ENCODE results near the gene TDRD15. TPM values are rescaled to one million over a fixed set of nuclear protein-coding genes. Genes with fewer than 3 reads are reported as not detected.
"Not testable (repeated sequence)": the region's sequence is repeated elsewhere in the genome, so short reads cannot be mapped to it uniquely, and the experiment has no call there.

TDRD15 gene
- total and polyA plus RNA-seq, 2 experiments from 2014 or later: not detected

- H3K4me1 ChIP-seq (ENCODE audit: low read depth): peaks cover 4% of the 10 kb centered on the region
- no peak for DNase-seq (ENCODE audit: low read depth in 1 of 2, low spot score in 1 of 2)
- H3K4me3 ChIP-seq: no peak overlapping the region
- H3K36me3 ChIP-seq: no peaks in the 10 kb centered on the region
- H3K27ac ChIP-seq: no peak overlapping the region
- no peaks in the 10 kb centered on the region for H3K9me3 ChIP-seq (ENCODE audit: low read depth)
- no peak for TF ChIP-seq CTCF (IDR thresholded peaks at IDR 0.05; ENCODE audit: low read depth, low read length)
- no peaks in the 10 kb centered on the region for H3K27me3 ChIP-seq
These were observed 24.4 kb upstream of the TDRD15 start for GRCh38 chr2:21099281-21099907.

GRCh38 chr2:21101514-21102155, 22.1 kb upstream of the TDRD15 start:
- not testable (repeated sequence) for H3K27ac ChIP-seq; H3K4me3 ChIP-seq; H3K36me3 ChIP-seq; H3K27me3 ChIP-seq; H3K4me1 ChIP-seq (ENCODE audit: low read depth); DNase-seq (ENCODE audit: low read depth in 1 of 2, low spot score in 1 of 2); H3K9me3 ChIP-seq (ENCODE audit: low read depth)

GRCh38 chr2:21102356-21102755, 21.4 kb upstream of the TDRD15 start:
- Histone ChIP-seq H3K27me3 (no peaks in the 10 kb centered on the region), H3K36me3 (no peaks in the 10 kb centered on the region)
- no peak for TF ChIP-seq CTCF (IDR thresholded peaks at IDR 0.05; ENCODE audit: low read depth, low read length)

GRCh38 chr2:21103274-21103891, 20.4 kb upstream of the TDRD15 start:
- no peak for DNase-seq (ENCODE audit: low read depth in 1 of 2, low spot score in 1 of 2)
- Histone ChIP-seq H3K27ac (no peak overlapping the region), H3K4me1 (ENCODE audit: low read depth) (no peaks in the 10 kb centered on the region), H3K27me3 (no peaks in the 10 kb centered on the region), H3K36me3 (no peaks in the 10 kb centered on the region), H3K4me3 (no peak overlapping the region), H3K9me3 (ENCODE audit: low read depth) (no peaks in the 10 kb centered on the region)
- no peak for TF ChIP-seq CTCF (IDR thresholded peaks at IDR 0.05; ENCODE audit: low read depth, low read length)

More at GRCh38 chr2:21102356-21102755, 21.4 kb upstream of the TDRD15 start:
- Histone ChIP-seq H3K27ac (no peak overlapping the region), H3K9me3 (ENCODE audit: low read depth) (no peaks in the 10 kb centered on the region), H3K4me3 (no peak overlapping the region), H3K4me1 (ENCODE audit: low read depth) (no peaks in the 10 kb centered on the region)
- no peak for DNase-seq (ENCODE audit: low read depth in 1 of 2, low spot score in 1 of 2)

- H3K4me3 ChIP-seq: no peak overlapping the region
- no peak for TF ChIP-seq CTCF (IDR thresholded peaks at IDR 0.05; ENCODE audit: low read depth, low read length)
- H3K36me3 ChIP-seq: no peaks in the 10 kb centered on the region
These were observed 19.6 kb upstream of the TDRD15 start for GRCh38 chr2:21104030-21104660.

GRCh38 chr2:21111012-21111411, 12.8 kb upstream of the TDRD15 start:
- H3K4me1 ChIP-seq (ENCODE audit: low read depth): no peaks in the 10 kb centered on the region
- no peaks in the 10 kb centered on the region for H3K9me3 ChIP-seq (ENCODE audit: low read depth)
- no peak overlapping the region for H3K4me3 ChIP-seq
- H3K36me3 ChIP-seq: no peaks in the 10 kb centered on the region
- TF ChIP-seq CTCF (IDR thresholded peaks at IDR 0.05; ENCODE audit: low read depth, low read length): no peak
- no peak for DNase-seq (ENCODE audit: low read depth in 1 of 2, low spot score in 1 of 2)
- H3K27me3 ChIP-seq: no peaks in the 10 kb centered on the region
- no peak overlapping the region for H3K27ac ChIP-seq

More at GRCh38 chr2:21104030-21104660, 19.6 kb upstream of the TDRD15 start:
- DNase-seq (ENCODE audit: low read depth in 1 of 2, low spot score in 1 of 2): no peak
- Histone ChIP-seq H3K9me3 (ENCODE audit: low read depth) (no peaks in the 10 kb centered on the region), H3K27me3 (no peaks in the 10 kb centered on the region), H3K4me1 (ENCODE audit: low read depth) (no peaks in the 10 kb centered on the region), H3K27ac (no peak overlapping the region)
